Lung (tissue), 12 donors: ENCODE data around the gene ASB6. TPM values are rescaled to one million over a fixed set of nuclear protein-coding genes. Genes with fewer than 3 reads are reported as not detected.

Source experiments
- ATAC-seq: fragments of 200-7000 bp; cut with Tn5 transposase; one replicate; pipeline ENCODE4 v1.9.1; 2020; ENCODE audit warnings: moderate number of reproducible peaks; ENCODE audit not compliant: insufficient read depth, low FRiP score
- DNase-seq, 3 donors: peaks; one replicate each; pipeline ENCODE4 v3.0.0-alpha.2; 2013 to 2017
- H3K27ac ChIP-seq, 2 donors: one replicate each; pipeline ENCODE4 v1.5.1; 2013; ENCODE audit warnings: mild to moderate bottlenecking in 2 of 2, moderate library complexity in 2 of 2, control low read depth in 1 of 2, inconsistent platforms in 1 of 2, low read depth in 1 of 2, low read length in 1 of 2
- H3K27me3 ChIP-seq, 3 donors: one replicate each; pipeline ENCODE4 v1.5.1; 2013; ENCODE audit warnings: low read length in 2 of 3; ENCODE audit not compliant: control insufficient read depth in 3 of 3, insufficient read depth in 3 of 3
- H3K36me3 ChIP-seq, 4 donors: one replicate each; pipeline ENCODE4 v1.5.1; 2013; ENCODE audit warnings: low read length in 4 of 4, mild to moderate bottlenecking in 1 of 4, moderate library complexity in 1 of 4; ENCODE audit not compliant: control insufficient read depth in 4 of 4, insufficient read depth in 4 of 4
- H3K4me1 ChIP-seq, 5 donors: one replicate each; pipeline ENCODE4 v1.5.1; 2013; ENCODE audit warnings: low read length in 5 of 5, mild to moderate bottlenecking in 2 of 5, moderate library complexity in 1 of 5; ENCODE audit not compliant: control insufficient read depth in 5 of 5, insufficient read depth in 5 of 5
- H3K4me3 ChIP-seq: one replicate; pipeline ENCODE4 v1.5.1; 2013; ENCODE audit warnings: mild to moderate bottlenecking, control low read depth, moderate library complexity
- H3K9ac ChIP-seq, 2 donors: one replicate each; pipeline ENCODE4 v1.5.1; 2013; ENCODE audit warnings: low read length in 2 of 2, control low read depth in 1 of 2; ENCODE audit not compliant: insufficient read depth in 1 of 2
- H3K9me3 ChIP-seq, 4 donors: one replicate each; pipeline ENCODE4 v1.5.1; 2013; ENCODE audit warnings: low read length in 3 of 4, mild to moderate bottlenecking in 1 of 4, moderate library complexity in 1 of 4; ENCODE audit not compliant: control insufficient read depth in 4 of 4, insufficient read depth in 3 of 4
- CTCF ChIP-seq: IDR thresholded peaks from 2 replicates; pipeline ENCODE4 v1.5.1; 2012; ENCODE audit warnings: mild to moderate bottlenecking; ENCODE audit errors: control extremely low read depth, extremely low read depth
- WGBS, 2 donors: extraction: QIAGEN DNeasy Blood & Tissue Kit; methylation state at CpG; one replicate each; pipeline ENCODE4 v1.1.7; 2013; 5-methylcytosine and 5-hydroxymethylcytosine counted together
- polyA plus RNA-seq, 2 donors: library from polyadenylated mRNA; stranded (reverse); fragments of 200-250 nt; gene quantifications; one replicate each; pipeline ENCODE4 v1.2.1, GENCODE V29; 2013
- total RNA-seq, 2 donors: library from RNA; depleted of rRNA in 1 of 2; stranded (reverse); fragments of >200 nt in 1 of 2; gene quantifications; one replicate each; pipeline ENCODE4 v1.2.1, GENCODE V29; 2014 to 2021
- donor health status: control.
- donor health status: control.
- donor health status: Bipolar disorder and iron deficiency.
- donor health status: healthy.
- donor health status: DM: yes; HTN: yes; CAD: no.

ASB6 gene
- total and polyA plus RNA-seq, 4 donors: 11.8 to 19.5 (median 16.1) TPM

GRCh38 chr9:129648764-129649115 is 6.8 kb upstream of the ASB6 start:
- no peak for DNase-seq
- no peaks in the 10 kb centered on the region for H3K36me3 ChIP-seq

GRCh38 chr9:129648092-129648763 is 6.3 kb upstream of the ASB6 start:
- ATAC-seq (no peak), DNase-seq (no peak)
- Histone ChIP-seq H3K4me1 (peaks cover 0 to 3% (median 0%) of the 10 kb centered on the region in 5 donors), H3K9ac (no peak overlapping the region), H3K9me3 (no peaks in the 10 kb centered on the region), H3K27me3 (no peaks in the 10 kb centered on the region), H3K4me3 (no peak overlapping the region), H3K27ac (no peak overlapping the region), H3K36me3 (no peaks in the 10 kb centered on the region)
- no peak for TF ChIP-seq CTCF
- WGBS, 2 donors: 68 to 81% methylated on average over 15 to 16 of the region's 16 CpGs

More at GRCh38 chr9:129648764-129649115, 6.8 kb upstream of the ASB6 start:
- no peak for ATAC-seq
- Histone ChIP-seq H3K9me3 (no peaks in the 10 kb centered on the region), H3K27me3 (no peaks in the 10 kb centered on the region), H3K4me1 (peaks cover 0 to 4% (median under 1%) of the 10 kb centered on the region in 5 donors), H3K4me3 (no peak overlapping the region), H3K9ac (no peak overlapping the region), H3K27ac (no peak overlapping the region)
- TF ChIP-seq CTCF: no peak
- 80 to 83% methylated on average over 9 to 10 of the region's 10 CpGs for WGBS, 2 donors

- ATAC-seq: no peak
- no peak overlapping the region for H3K27ac ChIP-seq
- DNase-seq: no peak
- no peaks in the 10 kb centered on the region for H3K27me3 ChIP-seq
- no peak overlapping the region for H3K9ac ChIP-seq
- TF ChIP-seq CTCF: no peak
- no peaks in the 10 kb centered on the region for H3K9me3 ChIP-seq
- no peaks in the 10 kb centered on the region for H3K36me3 ChIP-seq
- 90 to 91% methylated on average over 10 of the region's 10 CpGs for WGBS, 2 donors
- H3K4me3 ChIP-seq: no peak overlapping the region
- H3K4me1 ChIP-seq: peaks cover 0 to 3% (median 0%) of the 10 kb centered on the region in 5 donors
Observed at GRCh38 chr9:129647635-129648034, 5.7 kb upstream of the ASB6 start.

GRCh38 chr9:129646654-129647053 is 4.7 kb upstream of the ASB6 start:
- 95 to 98% methylated on average over 7 of the region's 7 CpGs for WGBS, 2 donors
- Histone ChIP-seq H3K4me1 (peaks cover 0 to 3% (median 0%) of the 10 kb centered on the region in 5 donors), H3K27me3 (no peaks in the 10 kb centered on the region), H3K36me3 (no peaks in the 10 kb centered on the region), H3K4me3 (no peak overlapping the region), H3K9me3 (no peaks in the 10 kb centered on the region), H3K9ac (no peak overlapping the region), H3K27ac (no peak overlapping the region)
- DNase-seq (no peak), ATAC-seq (no peak)
- no peak for TF ChIP-seq CTCF
